Neural progenitor cell (in vitro differentiated cells): Measurements from ENCODE around the gene FOXD4L1.
"Not testable (repeated sequence)": the region's sequence is repeated elsewhere in the genome, so short reads cannot be mapped to it uniquely, and the experiment has no call there.

ENCODE experiments used
- CTCF ChIP-seq: fragments of 200-600 bp; sonication (generic); IDR thresholded peaks from 2 replicates; pipeline ENCODE4 v1.5.1; 2017; ENCODE audit warnings: antibody characterized with exemption, mild to moderate bottlenecking
- EZH2 ChIP-seq: fragments of 200-600 bp; sonication (generic); IDR thresholded peaks from 2 replicates; pipeline ENCODE4 v1.6.1; 2017; ENCODE audit warnings: antibody characterized with exemption, mild to moderate bottlenecking, moderate library complexity
- EZH2phosphoT487 ChIP-seq: fragments of 200-600 bp; sonication (generic); IDR thresholded peaks from 2 replicates; pipeline ENCODE4 v1.6.1; 2017; ENCODE audit warnings: antibody characterized with exemption

GRCh38 chr2:113520837-113521236 is 22.4 kb downstream of the FOXD4L1 start:
- TF ChIP-seq CTCF, EZH2, EZH2phosphoT487: not testable (repeated sequence)
